GM18873 (cell line): ENCODE measurements around the gene SOWAHD.

ENCODE experiments used
- ATAC-seq: cut with Tn5 transposase; IDR thresholded peaks from one replicate; pipeline ENCODE4 v1.9.1; 2021; ENCODE audit warnings: mild to moderate bottlenecking, moderate library complexity, moderate number of reproducible peaks; ENCODE audit not compliant: unreplicated experiment, low FRiP score

Gene SOWAHD

GRCh38 chrX:119809185-119809666 lies 50.8 kb downstream of the SOWAHD start:
- ATAC-seq: no peak
